Suprapubic skin (tissue), 4 donors: Measurements from ENCODE around the gene TBXAS1. TPM values are rescaled to one million over a fixed set of nuclear protein-coding genes. Genes with fewer than 3 reads are reported as not detected.

Experiments used
- DNase-seq, 2 donors: peaks; one replicate each; pipeline ENCODE4 v3.0.0-alpha.2; 2019; ENCODE audit warnings: low spot score in 2 of 2
- H3K27ac ChIP-seq: fragments of 200-600 bp; sonication (generic); one replicate; pipeline ENCODE4 v1.5.1; 2019
- H3K27me3 ChIP-seq: fragments of 200-600 bp; sonication (generic); one replicate; pipeline ENCODE4 v1.5.1; 2019
- H3K36me3 ChIP-seq: fragments of 200-600 bp; sonication (generic); one replicate; pipeline ENCODE4 v1.5.1; 2019
- H3K4me1 ChIP-seq: fragments of 200-600 bp; sonication (generic); one replicate; pipeline ENCODE4 v1.5.1; 2019
- H3K4me3 ChIP-seq: fragments of 200-600 bp; sonication (generic); one replicate; pipeline ENCODE4 v1.5.1; 2019; ENCODE audit warnings: mild to moderate bottlenecking
- H3K9me3 ChIP-seq: fragments of 200-600 bp; sonication (generic); one replicate; pipeline ENCODE4 v1.5.1; 2019
- EP300 ChIP-seq: sonication (generic); formaldehyde crosslinking; IDR thresholded peaks from one replicate; pipeline ENCODE4 v1.6.1; 2017; ENCODE audit warnings: antibody characterized with exemption
- POLR2A ChIP-seq, 2 donors: fragments of 450-650 bp; IDR thresholded peaks; one replicate each; pipeline ENCODE4 v1.6.1; 2017; ENCODE audit warnings: antibody characterized with exemption in 2 of 2, mild to moderate bottlenecking in 2 of 2, moderate library complexity in 2 of 2
- POLR2AphosphoS5 ChIP-seq, 3 donors: sonication (generic); formaldehyde crosslinking; IDR thresholded peaks; one replicate each; pipeline ENCODE4 v1.6.1; 2017; ENCODE audit warnings: antibody characterized with exemption in 3 of 3
- WGBS: methylation state at CpG from one replicate; pipeline ENCODE4 v1.1.5; 2018; 5-methylcytosine and 5-hydroxymethylcytosine counted together
- total RNA-seq, 4 donors: library from RNA; depleted of rRNA; stranded (reverse); fragments of >200 nt; gene quantifications; one replicate each; pipeline ENCODE4 v1.1.0, GENCODE V29; 2016
- TF ChIP-seq, protein P1 (sequence below), 2 donors: fragments of 200-600 bp in 1 of 2; fragments of 450-650 bp in 1 of 2; sonication (generic) in 1 of 2; IDR thresholded peaks; one replicate each; pipeline ENCODE4 v1.5.1; 2016 to 2019; ENCODE audit warnings: antibody characterized with exemption in 2 of 2, mild to moderate bottlenecking in 1 of 2, moderate library complexity in 1 of 2

The TBXAS1 gene
- total RNA-seq, 4 donors from 2014 or later: 1.4 to 2.4 (median 2.1) TPM

DNA sequence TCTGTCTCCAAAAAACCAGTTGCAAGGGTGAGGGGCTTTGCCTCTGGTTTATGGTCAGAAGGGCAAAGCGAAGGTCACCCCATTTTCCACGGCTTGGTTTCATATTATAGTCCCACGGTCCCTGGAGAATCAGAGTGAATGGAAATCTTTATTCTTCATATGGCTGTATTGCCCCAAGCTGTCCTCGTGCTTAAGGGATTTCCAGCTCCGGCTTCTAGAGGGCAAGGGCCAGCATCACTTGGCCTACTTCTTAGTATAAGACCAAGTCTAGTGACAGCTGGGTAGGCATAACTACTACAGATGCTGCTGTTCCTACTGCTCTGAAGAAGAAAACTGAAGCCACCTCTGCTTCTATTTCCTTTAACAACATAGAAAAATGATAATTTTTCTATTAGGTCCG is 170.5 kb downstream of the TBXAS1 start:
- no peak overlapping the region for H3K4me3 ChIP-seq
- DNase-seq: no peak
- 87% methylated on average over 6 of the region's 6 CpGs for WGBS
- H3K4me1 ChIP-seq: no peaks in the 10 kb centered on the region
- H3K27me3 ChIP-seq: no peaks in the 10 kb centered on the region
- TF ChIP-seq, protein P1, sequence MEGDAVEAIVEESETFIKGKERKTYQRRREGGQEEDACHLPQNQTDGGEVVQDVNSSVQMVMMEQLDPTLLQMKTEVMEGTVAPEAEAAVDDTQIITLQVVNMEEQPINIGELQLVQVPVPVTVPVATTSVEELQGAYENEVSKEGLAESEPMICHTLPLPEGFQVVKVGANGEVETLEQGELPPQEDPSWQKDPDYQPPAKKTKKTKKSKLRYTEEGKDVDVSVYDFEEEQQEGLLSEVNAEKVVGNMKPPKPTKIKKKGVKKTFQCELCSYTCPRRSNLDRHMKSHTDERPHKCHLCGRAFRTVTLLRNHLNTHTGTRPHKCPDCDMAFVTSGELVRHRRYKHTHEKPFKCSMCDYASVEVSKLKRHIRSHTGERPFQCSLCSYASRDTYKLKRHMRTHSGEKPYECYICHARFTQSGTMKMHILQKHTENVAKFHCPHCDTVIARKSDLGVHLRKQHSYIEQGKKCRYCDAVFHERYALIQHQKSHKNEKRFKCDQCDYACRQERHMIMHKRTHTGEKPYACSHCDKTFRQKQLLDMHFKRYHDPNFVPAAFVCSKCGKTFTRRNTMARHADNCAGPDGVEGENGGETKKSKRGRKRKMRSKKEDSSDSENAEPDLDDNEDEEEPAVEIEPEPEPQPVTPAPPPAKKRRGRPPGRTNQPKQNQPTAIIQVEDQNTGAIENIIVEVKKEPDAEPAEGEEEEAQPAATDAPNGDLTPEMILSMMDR (IDR thresholded peaks at IDR 0.05): no peak
- TF ChIP-seq POLR2A (IDR thresholded peaks at IDR 0.05): no peak
- TF ChIP-seq EP300: no peak
- no peak for TF ChIP-seq POLR2AphosphoS5 (IDR thresholded peaks at IDR 0.05)
- H3K27ac ChIP-seq: no peak overlapping the region
- H3K9me3 ChIP-seq: no peaks in the 10 kb centered on the region
- no peaks in the 10 kb centered on the region for H3K36me3 ChIP-seq

DNA sequence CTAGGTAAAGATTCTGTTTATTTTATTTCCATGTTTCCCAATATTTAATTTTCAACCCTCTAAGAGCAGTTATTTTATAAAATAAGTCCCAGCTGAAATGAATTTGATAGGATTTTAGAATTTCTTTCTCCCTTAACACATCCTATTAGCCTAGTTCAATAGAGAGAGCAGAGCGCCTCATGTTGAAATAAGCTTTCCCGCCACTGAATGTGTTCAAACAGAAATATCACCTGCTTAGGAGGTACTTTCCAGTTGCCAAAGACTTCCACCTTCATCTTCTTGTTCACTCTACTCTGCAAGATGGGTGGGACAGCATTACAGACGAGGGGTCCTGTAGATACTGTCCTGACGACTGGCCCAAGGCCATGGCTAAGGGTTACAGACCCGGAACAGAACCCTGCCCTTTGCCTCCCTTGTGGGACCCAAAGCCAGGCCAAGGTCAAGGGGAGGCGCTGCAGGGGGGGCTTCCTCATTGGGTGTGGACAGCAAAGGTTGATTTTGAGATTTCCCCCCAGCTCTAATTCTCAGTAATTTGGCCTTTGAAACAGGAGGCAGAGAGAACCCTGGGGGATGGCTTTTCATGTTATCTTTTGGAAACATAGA is 171.7 kb downstream of the TBXAS1 start:
- Histone ChIP-seq H3K36me3 (no peaks in the 10 kb centered on the region), H3K4me1 (no peaks in the 10 kb centered on the region), H3K4me3 (no peak overlapping the region), H3K9me3 (no peaks in the 10 kb centered on the region), H3K27me3 (no peaks in the 10 kb centered on the region), H3K27ac (no peak overlapping the region)
- DNase-seq: no peak
- WGBS: 93% methylated on average over 4 of the region's 6 CpGs
- TF ChIP-seq POLR2AphosphoS5 (IDR thresholded peaks at IDR 0.05): no peak
- TF ChIP-seq, protein P1 (IDR thresholded peaks at IDR 0.05): no peak
- TF ChIP-seq POLR2A (IDR thresholded peaks at IDR 0.05): no peak
- TF ChIP-seq EP300: no peak

DNA sequence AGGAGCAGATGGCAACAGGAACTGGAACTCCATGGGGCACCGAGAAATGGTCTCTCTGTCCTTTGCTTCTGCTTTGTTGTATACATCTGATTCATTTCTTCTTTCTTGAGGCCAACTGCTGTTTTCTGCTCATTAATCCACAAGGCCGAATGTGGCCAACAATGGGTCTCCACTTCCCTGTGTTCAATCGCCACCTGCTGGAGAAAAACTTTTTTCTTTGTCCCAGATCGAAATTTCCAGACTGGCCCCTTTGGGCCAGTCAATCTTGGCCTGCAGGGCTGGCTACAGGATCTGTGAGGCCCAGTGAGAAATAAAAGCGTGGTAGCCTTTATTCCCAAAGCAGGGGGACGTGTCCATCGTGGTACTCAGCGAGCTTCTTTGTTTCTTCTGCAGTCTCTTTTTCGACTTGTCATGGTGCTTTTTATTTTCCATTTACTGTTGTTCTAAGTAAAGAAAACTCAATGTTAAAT is 174.9 kb downstream of the TBXAS1 start:
- DNase-seq: no peak
- TF ChIP-seq POLR2A (IDR thresholded peaks at IDR 0.05) (no peak), POLR2AphosphoS5 (IDR thresholded peaks at IDR 0.05) (no peak), EP300 (no peak)
- TF ChIP-seq, protein P1 (IDR thresholded peaks at IDR 0.05): peak in 1 of 2 donors; percentile 18
- Histone ChIP-seq H3K9me3 (no peaks in the 10 kb centered on the region), H3K4me3 (no peak overlapping the region), H3K27me3 (no peaks in the 10 kb centered on the region), H3K4me1 (no peaks in the 10 kb centered on the region), H3K27ac (no peak overlapping the region), H3K36me3 (no peaks in the 10 kb centered on the region)
- WGBS: 67% methylated on average over 9 of the region's 9 CpGs

DNA sequence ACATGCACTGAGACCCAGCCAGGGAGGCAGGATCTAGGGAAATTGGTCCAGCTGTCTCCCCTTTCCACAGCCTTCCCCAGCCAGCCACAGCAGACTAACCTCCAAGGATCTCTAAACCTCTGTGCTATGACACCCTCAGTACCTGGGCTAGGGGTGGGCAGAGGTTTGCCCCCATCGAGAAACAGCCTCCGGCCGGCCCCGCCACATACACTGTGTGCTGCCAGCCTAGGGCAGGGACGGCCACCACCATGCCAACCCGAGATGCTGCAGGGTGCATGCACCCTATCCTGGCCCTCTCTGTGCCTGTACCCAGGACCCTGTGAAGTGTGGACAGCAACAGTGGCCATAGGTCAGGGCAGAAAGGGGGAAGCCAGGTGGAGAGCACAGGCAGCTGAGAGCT is 175.6 kb downstream of the TBXAS1 start:
- Histone ChIP-seq H3K4me1 (no peaks in the 10 kb centered on the region), H3K36me3 (no peaks in the 10 kb centered on the region), H3K9me3 (no peaks in the 10 kb centered on the region), H3K27ac (no peak overlapping the region), H3K4me3 (no peak overlapping the region), H3K27me3 (no peaks in the 10 kb centered on the region)
- 92% methylated on average over 2 of the region's 6 CpGs for WGBS
- DNase-seq: no peak
- TF ChIP-seq, protein P1 (IDR thresholded peaks at IDR 0.05): no peak
- TF ChIP-seq POLR2A (IDR thresholded peaks at IDR 0.05): no peak
- TF ChIP-seq POLR2AphosphoS5 (IDR thresholded peaks at IDR 0.05): no peak
- no peak for TF ChIP-seq EP300

DNA sequence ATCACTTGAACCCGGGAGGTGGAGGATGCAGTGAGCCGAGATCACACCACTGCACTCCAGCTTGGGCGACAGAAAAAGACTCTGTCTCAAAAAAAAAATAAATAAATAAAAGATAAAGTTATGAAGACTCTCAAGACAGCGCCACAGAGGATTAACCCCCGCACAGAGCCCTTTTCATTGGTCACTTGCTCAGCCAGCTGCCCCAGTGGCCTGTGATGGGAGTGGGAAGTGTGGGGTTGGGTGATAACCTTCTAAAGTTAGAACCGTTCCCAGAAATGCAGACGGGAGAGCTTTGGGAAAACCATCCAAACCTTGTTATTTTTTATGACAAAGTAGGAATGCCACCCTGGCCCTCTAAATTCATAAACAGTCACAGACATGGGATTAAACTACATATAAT is 176.3 kb downstream of the TBXAS1 start:
- H3K9me3 ChIP-seq: no peaks in the 10 kb centered on the region
- no peaks in the 10 kb centered on the region for H3K36me3 ChIP-seq
- H3K27ac ChIP-seq: no peak overlapping the region
- 84% methylated on average over 7 of the region's 7 CpGs for WGBS
- no peak overlapping the region for H3K4me3 ChIP-seq
- H3K27me3 ChIP-seq: no peaks in the 10 kb centered on the region
- DNase-seq: no peak
- TF ChIP-seq POLR2A (IDR thresholded peaks at IDR 0.05) (no peak), POLR2AphosphoS5 (IDR thresholded peaks at IDR 0.05) (no peak), EP300 (no peak)
- TF ChIP-seq, protein P1 (IDR thresholded peaks at IDR 0.05): no peak
- no peaks in the 10 kb centered on the region for H3K4me1 ChIP-seq
